Mammary epithelial cell (primary cell): Measurements from ENCODE around the gene NTM.

ENCODE experiments used
- EZH2 ChIP-seq: IDR thresholded peaks from 2 replicates; pipeline ENCODE4 v1.6.1; 2012; ENCODE audit warnings: low read length, inconsistent platforms, borderline replicate concordance
- TF ChIP-seq, protein P1 (sequence below), 2 donors: IDR thresholded peaks in 1 of 2; conservative IDR thresholded peaks in 1 of 2; 2 replicates each; pipeline ENCODE4 v1.5.1; 2011 to 2012; ENCODE audit warnings: inconsistent platforms in 2 of 2, low read length in 2 of 2, mild to moderate bottlenecking in 2 of 2, control low read depth in 1 of 2, low read depth in 1 of 2; ENCODE audit not compliant: insufficient read depth in 1 of 2; ENCODE audit errors: extremely low read depth in 1 of 2

DNA sequence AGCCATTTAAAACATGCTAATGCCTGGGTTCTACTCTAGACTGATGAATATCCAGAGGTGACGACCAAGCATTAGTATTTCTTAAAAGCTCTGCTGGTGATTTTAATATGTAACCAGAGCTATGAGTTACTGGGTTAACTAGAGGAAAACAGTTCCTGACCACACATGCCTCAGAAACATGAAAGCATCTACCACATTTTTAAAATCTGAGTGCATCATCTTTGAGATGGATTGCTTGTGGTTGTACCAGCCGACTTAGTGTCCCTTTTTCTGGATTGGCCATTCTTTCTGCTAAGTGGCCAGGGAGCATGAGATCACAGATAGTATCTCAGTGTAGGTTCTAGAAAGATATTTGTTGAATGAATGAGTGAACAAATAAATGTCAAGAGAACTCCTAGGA, 152.4 kb downstream of the NTM start:
- no peak for TF ChIP-seq EZH2
- TF ChIP-seq, protein P1, sequence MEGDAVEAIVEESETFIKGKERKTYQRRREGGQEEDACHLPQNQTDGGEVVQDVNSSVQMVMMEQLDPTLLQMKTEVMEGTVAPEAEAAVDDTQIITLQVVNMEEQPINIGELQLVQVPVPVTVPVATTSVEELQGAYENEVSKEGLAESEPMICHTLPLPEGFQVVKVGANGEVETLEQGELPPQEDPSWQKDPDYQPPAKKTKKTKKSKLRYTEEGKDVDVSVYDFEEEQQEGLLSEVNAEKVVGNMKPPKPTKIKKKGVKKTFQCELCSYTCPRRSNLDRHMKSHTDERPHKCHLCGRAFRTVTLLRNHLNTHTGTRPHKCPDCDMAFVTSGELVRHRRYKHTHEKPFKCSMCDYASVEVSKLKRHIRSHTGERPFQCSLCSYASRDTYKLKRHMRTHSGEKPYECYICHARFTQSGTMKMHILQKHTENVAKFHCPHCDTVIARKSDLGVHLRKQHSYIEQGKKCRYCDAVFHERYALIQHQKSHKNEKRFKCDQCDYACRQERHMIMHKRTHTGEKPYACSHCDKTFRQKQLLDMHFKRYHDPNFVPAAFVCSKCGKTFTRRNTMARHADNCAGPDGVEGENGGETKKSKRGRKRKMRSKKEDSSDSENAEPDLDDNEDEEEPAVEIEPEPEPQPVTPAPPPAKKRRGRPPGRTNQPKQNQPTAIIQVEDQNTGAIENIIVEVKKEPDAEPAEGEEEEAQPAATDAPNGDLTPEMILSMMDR (conservative IDR thresholded peaks at IDR 0.05 in 1 of 2, IDR thresholded peaks at IDR 0.05 in 1 of 2; ENCODE audit: extremely low read depth in 1 of 2, insufficient read depth in 1 of 2, low read depth in 1 of 2, low read length in 2 of 2), result no peak
